KBM-7 (cell line): Measurements from ENCODE around the gene CORO7.

Source experiments
- DNase-seq: peaks from one replicate; pipeline ENCODE4 v3.0.0-alpha.2; 2015
- in situ Hi-C: fragments of 300-500 bp; cut with MboI; formaldehyde crosslinking; loops from 2 replicates; pipeline ENCODE4 v1.14.3; 2020; ENCODE audit warnings: low sequenced_read_pairs, low pct_unique_long_range_greater_than_20kb, mixed read lengths

The CORO7 gene

GRCh38 chr16:4416200-4417032 lies at the start of gene CORO7:
TSS of gene CORO7 (minus strand) at chr16:4416596. CDS start at chr16:4416518, 78 bp downstream.
- in situ Hi-C loops: no loop called here

GRCh38 chr16:4463522-4464163 lies 47.2 kb upstream of the CORO7 start:
- in situ Hi-C loops: no loop called here
- DNase-seq: no peak

More at GRCh38 chr16:4416200-4417032, at the start of gene CORO7:
- DNase-seq: peak; percentile 94

GRCh38 chr16:4461250-4462085 lies 45.1 kb upstream of the CORO7 start:
- no peak for DNase-seq
- in situ Hi-C loops: no loop called here

GRCh38 chr16:4460936-4461249 lies 44.5 kb upstream of the CORO7 start:
- no peak for DNase-seq
- in situ Hi-C loops: no loop called here

- in situ Hi-C loops: no loop called here
Measured at GRCh38 chr16:4455951-4456350, 39.6 kb upstream of the CORO7 start.

GRCh38 chr16:4455081-4455480 lies 38.7 kb upstream of the CORO7 start:
- in situ Hi-C loops: no loop called here
- DNase-seq: no peak

More at GRCh38 chr16:4455951-4456350, 39.6 kb upstream of the CORO7 start:
- DNase-seq: no peak

- in situ Hi-C loops: no loop called here
- no peak for DNase-seq
Measured at GRCh38 chr16:4454623-4455022, 38.2 kb upstream of the CORO7 start.

- in situ Hi-C loops: no loop called here
- no peak for DNase-seq
Measured at GRCh38 chr16:4452674-4453073, 36.3 kb upstream of the CORO7 start.

GRCh38 chr16:4450931-4451519 lies 34.6 kb upstream of the CORO7 start:
- in situ Hi-C loops: no loop called here
- no peak for DNase-seq

- in situ Hi-C loops: no loop called here
- DNase-seq: no peak
Measured at GRCh38 chr16:4450430-4450829, 34.0 kb upstream of the CORO7 start.

GRCh38 chr16:4443986-4444385 lies 27.6 kb upstream of the CORO7 start:
- DNase-seq: no peak
- in situ Hi-C loops: no loop called here

GRCh38 chr16:4443271-4443670 lies 26.9 kb upstream of the CORO7 start:
- in situ Hi-C loops: no loop called here
- DNase-seq: no peak

- in situ Hi-C loops: no loop called here
- no peak for DNase-seq
Measured at GRCh38 chr16:4442371-4442770, 26.0 kb upstream of the CORO7 start.

- in situ Hi-C loops: no loop called here
- no peak for DNase-seq
Measured at GRCh38 chr16:4437366-4437765, 21.0 kb upstream of the CORO7 start.

- DNase-seq: no peak
- in situ Hi-C loops: no loop called here
Measured at GRCh38 chr16:4435337-4436067, 19.1 kb upstream of the CORO7 start.

- in situ Hi-C loops: no loop called here
- no peak for DNase-seq
Measured at GRCh38 chr16:4433914-4434787, 17.8 kb upstream of the CORO7 start.

- in situ Hi-C loops: no loop called here
Measured at GRCh38 chr16:4433228-4433627, 16.8 kb upstream of the CORO7 start.

GRCh38 chr16:4431023-4431422 lies 14.6 kb upstream of the CORO7 start:
- no peak for DNase-seq
- in situ Hi-C loops: no loop called here

More at GRCh38 chr16:4433228-4433627, 16.8 kb upstream of the CORO7 start:
- DNase-seq: no peak
